Measurements from ENCODE around the gene CD247. TPM values are rescaled to one million over a fixed set of nuclear protein-coding genes. Genes with fewer than 3 reads are reported as not detected.

The CD247 gene
- total RNA-seq, 1 experiment from 2014 or later, result 0.44 TPM

- in situ Hi-C loops (cut with HindIII; ENCODE audit: low pct_unique_long_range_greater_than_20kb, low sequenced_read_pairs), result no loop called here
- no peaks in the 10 kb centered on the region for H3K27me3 ChIP-seq (ENCODE audit: control insufficient read depth, insufficient read depth, low read length)
- BruUV-seq (replicated peaks), result no TSS peak
- H3K4me3 ChIP-seq (ENCODE audit: low read depth in 2 of 2, low read length in 2 of 2), result no peak overlapping the region
- intact Hi-C loops (cut with micrococcal nuclease; ENCODE audit: unreplicated experiment), result no loop called here
- CTCF ChIA-PET, result no interaction called here
- no peak for DNase-seq (ENCODE audit: low read depth, low spot score)
- POLR2A ChIA-PET, result no interaction called here
- ATAC-seq, result no peak
- no peaks in the 10 kb centered on the region for H3K36me3 ChIP-seq (ENCODE audit: control insufficient read depth, insufficient read depth, low read length)
- H3K9me3 ChIP-seq (ENCODE audit: control insufficient read depth, insufficient read depth, low read depth, low read length), result no peaks in the 10 kb centered on the region
- TF ChIP-seq SIN3A (IDR thresholded peaks at IDR 0.05; ENCODE audit: borderline replicate concordance, insufficient read depth, low read depth, low read length) (no peak), CTCF (IDR thresholded peaks at IDR 0.05) (no peak), TCF7L2 (IDR thresholded peaks at IDR 0.05; ENCODE audit: low read depth, low read length) (no peak), REST (IDR thresholded peaks at IDR 0.05; ENCODE audit: insufficient read depth in 1 of 2, low read depth in 2 of 2, low read length in 1 of 2) (no peak), POLR2AphosphoS5 (IDR thresholded peaks at IDR 0.05; ENCODE audit: low read depth, low read length) (no peak)
- no peak overlapping the region for H3K27ac ChIP-seq (ENCODE audit: low read length)
- no peaks in the 10 kb centered on the region; the same call in 1 of the 2 replicates for H3K4me1 ChIP-seq (ENCODE audit: control insufficient read depth, insufficient read depth, low read length)
Observed at GRCh38 chr1:167546935-167547334, 28.6 kb upstream of the CD247 start.

GRCh38 chr1:167545349-167545748 is 27.0 kb upstream of the CD247 start:
- H3K27me3 ChIP-seq (ENCODE audit: control insufficient read depth, insufficient read depth, low read length), result no peaks in the 10 kb centered on the region
- TF ChIP-seq REST (IDR thresholded peaks at IDR 0.05; ENCODE audit: insufficient read depth in 1 of 2, low read depth in 2 of 2, low read length in 1 of 2), result no peak
- TF ChIP-seq POLR2AphosphoS5 (IDR thresholded peaks at IDR 0.05; ENCODE audit: low read depth, low read length), result no peak
- no peak for TF ChIP-seq CTCF (IDR thresholded peaks at IDR 0.05)
- TF ChIP-seq TCF7L2 (IDR thresholded peaks at IDR 0.05; ENCODE audit: low read depth, low read length), result no peak
- no peak for TF ChIP-seq SIN3A (IDR thresholded peaks at IDR 0.05; ENCODE audit: borderline replicate concordance, insufficient read depth, low read depth, low read length)
- H3K27ac ChIP-seq (ENCODE audit: low read length), result no peak overlapping the region
- intact Hi-C loops (cut with micrococcal nuclease; ENCODE audit: unreplicated experiment) (no loop called here), in situ Hi-C loops (cut with HindIII; ENCODE audit: low pct_unique_long_range_greater_than_20kb, low sequenced_read_pairs) (no loop called here)
- no TSS peak for BruUV-seq (replicated peaks)
- ChIA-PET POLR2A (no interaction called here), CTCF (no interaction called here)
- H3K36me3 ChIP-seq (ENCODE audit: control insufficient read depth, insufficient read depth, low read length), result no peaks in the 10 kb centered on the region
- no peak for ATAC-seq
- H3K9me3 ChIP-seq (ENCODE audit: control insufficient read depth, insufficient read depth, low read depth, low read length), result no peaks in the 10 kb centered on the region
- no peaks in the 10 kb centered on the region for H3K4me1 ChIP-seq (ENCODE audit: control insufficient read depth, insufficient read depth, low read length)
- no peak for DNase-seq (ENCODE audit: low read depth, low spot score)
- H3K4me3 ChIP-seq (ENCODE audit: low read depth in 2 of 2, low read length in 2 of 2), result no peak overlapping the region

All from Panc1 (cell line).